Forelimb muscle (tissue), 1 donor: ENCODE measurements around the gene MOB3B. TPM values are rescaled to one million over a fixed set of nuclear protein-coding genes. Genes with fewer than 3 reads are reported as not detected.
"Not testable (repeated sequence)": the region's sequence is repeated elsewhere in the genome, so short reads cannot be mapped to it uniquely, and the experiment has no call there.

ENCODE experiments used
- DNase-seq: peaks from one replicate; pipeline ENCODE4 v3.0.0-alpha.2; 2013; ENCODE audit warnings: low read depth
- polyA plus RNA-seq: library from polyadenylated mRNA; unstranded; fragments of 120-200 nt; gene quantifications from one replicate; pipeline ENCODE4 v1.2.1, GENCODE V29; 2013; ENCODE audit not compliant: insufficient read length

The MOB3B gene
- polyA plus RNA-seq, 1 donor, result 2.0 TPM

GRCh38 chr9:27425827-27426510 lies 103.6 kb downstream of the MOB3B start:
- DNase-seq, result no peak

- no peak for DNase-seq
Observed at GRCh38 chr9:27423915-27424710, 105.5 kb downstream of the MOB3B start.

GRCh38 chr9:27422279-27422834 lies 107.3 kb downstream of the MOB3B start:
- no peak for DNase-seq

- no peak for DNase-seq
Observed at GRCh38 chr9:27421577-27421976, 108.0 kb downstream of the MOB3B start.

- not testable (repeated sequence) for DNase-seq
Observed at GRCh38 chr9:27419558-27419957, 110.1 kb downstream of the MOB3B start.

- peak; percentile 86 for DNase-seq
Observed at GRCh38 chr9:27414220-27414761, 115.3 kb downstream of the MOB3B start.

GRCh38 chr9:27413511-27414219 lies 115.9 kb downstream of the MOB3B start:
- peak; percentile 43 for DNase-seq

- DNase-seq, result no peak
Observed at GRCh38 chr9:27412963-27413362, 116.7 kb downstream of the MOB3B start.

- no peak for DNase-seq
Observed at GRCh38 chr9:27412081-27412480, 117.5 kb downstream of the MOB3B start.

- no peak for DNase-seq
Observed at GRCh38 chr9:27408482-27408881, 121.1 kb downstream of the MOB3B start.

- no peak for DNase-seq
Observed at GRCh38 chr9:27408001-27408400, 121.6 kb downstream of the MOB3B start.

- no peak for DNase-seq
Observed at GRCh38 chr9:27407491-27407890, 122.1 kb downstream of the MOB3B start.

- DNase-seq, result no peak
Observed at GRCh38 chr9:27404661-27405060, 125.0 kb downstream of the MOB3B start.

GRCh38 chr9:27402626-27403025 lies 127.0 kb downstream of the MOB3B start:
- DNase-seq, result no peak

GRCh38 chr9:27400334-27400880 lies 129.2 kb downstream of the MOB3B start:
- DNase-seq, result no peak

- no peak for DNase-seq
Observed at GRCh38 chr9:27398982-27399653, 130.5 kb downstream of the MOB3B start.

GRCh38 chr9:27396495-27396894 lies 133.1 kb downstream of the MOB3B start:
- no peak for DNase-seq

- no peak for DNase-seq
Observed at GRCh38 chr9:27395484-27395921, 134.1 kb downstream of the MOB3B start.

GRCh38 chr9:27394826-27395201 lies 134.8 kb downstream of the MOB3B start:
- no peak for DNase-seq

GRCh38 chr9:27394154-27394825 lies 135.3 kb downstream of the MOB3B start:
- DNase-seq, result no peak
